Spleen (tissue), 11 donors: ENCODE data around the gene ADGRF3. TPM values are rescaled to one million over a fixed set of nuclear protein-coding genes. Genes with fewer than 3 reads are reported as not detected.

Experiments used
- DNase-seq: peaks from one replicate; pipeline ENCODE4 v3.0.0-alpha.2; 2020
- H3K27ac ChIP-seq, 8 donors: fragments of 200-600 bp; sonication (generic) in 7 of 8; 1 replicate in 4 of 8; 2 replicates in 4 of 8; pipeline versions ENCODE4 v1.5.0 to v1.8.0; 2016 to 2021; ENCODE audit warnings: inconsistent platforms in 4 of 8, mild to moderate bottlenecking in 4 of 8, moderate library complexity in 1 of 8
- H3K27me3 ChIP-seq, 7 donors: fragments of 200-600 bp; sonication (generic) in 6 of 7; replicated peaks in 1 of 7; 1 replicate in 4 of 7; 2 replicates in 3 of 7; pipeline versions ENCODE4 v1.5.0 to v1.8.0; 2016 to 2021; ENCODE audit warnings: inconsistent platforms in 3 of 7, mild to moderate bottlenecking in 1 of 7
- H3K36me3 ChIP-seq, 6 donors: fragments of 200-600 bp; sonication (generic) in 5 of 6; 1 replicate in 4 of 6; 2 replicates in 2 of 6; pipeline versions ENCODE4 v1.5.0 to v1.8.0; 2016 to 2021; ENCODE audit warnings: inconsistent platforms in 2 of 6
- H3K4me1 ChIP-seq, 6 donors: fragments of 200-600 bp; sonication (generic) in 5 of 6; 1 replicate in 3 of 6; 2 replicates in 3 of 6; pipeline versions ENCODE4 v1.5.0 to v1.8.0; 2016 to 2021; ENCODE audit warnings: inconsistent platforms in 3 of 6
- H3K4me3 ChIP-seq, 8 donors: fragments of 200-600 bp; sonication (generic) in 7 of 8; 1 replicate in 4 of 8; 2 replicates in 4 of 8; pipeline versions ENCODE4 v1.5.0 to v1.8.0; 2016 to 2021; ENCODE audit warnings: inconsistent platforms in 4 of 8, mild to moderate bottlenecking in 4 of 8, moderate library complexity in 2 of 8
- H3K9me3 ChIP-seq, 8 donors: fragments of 200-600 bp; sonication (generic) in 7 of 8; 1 replicate in 4 of 8; 2 replicates in 4 of 8; pipeline versions ENCODE4 v1.5.0 to v1.8.0; 2016 to 2021; ENCODE audit warnings: inconsistent platforms in 4 of 8
- CTCF ChIP-seq, 11 experiments: fragments of 200-600 bp in 7 of 11; fragments of 450-650 bp in 4 of 11; sonication (generic) in 4 of 11; IDR thresholded peaks in 8 of 11; conservative IDR thresholded peaks in 3 of 11; 1 replicate in 7 of 11; 2 replicates in 4 of 11; pipeline versions ENCODE4 v1.4.0 to v1.8.0; 2016 to 2021; ENCODE audit warnings: antibody characterized with exemption in 11 of 11, inconsistent platforms in 4 of 11, mild to moderate bottlenecking in 1 of 11
- POLR2A ChIP-seq, 3 donors: fragments of 450-650 bp; IDR thresholded peaks; one replicate each; pipeline ENCODE4 v1.5.1; 2017; ENCODE audit warnings: antibody characterized with exemption in 3 of 3, mild to moderate bottlenecking in 1 of 3
- POLR2AphosphoS5 ChIP-seq, 3 donors: sonication (generic); formaldehyde crosslinking; IDR thresholded peaks; one replicate each; pipeline ENCODE4 v1.5.1; 2017; ENCODE audit warnings: antibody characterized with exemption in 3 of 3
- WGBS, 5 donors: extraction: QIAGEN DNeasy Blood & Tissue Kit in 3 of 5; methylation state at CpG; one replicate each; pipeline versions ENCODE4 v1.1.5 to v1.1.7; 2013 to 2018; 5-methylcytosine and 5-hydroxymethylcytosine counted together
- intact Hi-C: fragments of 100-400 bp; cut with DNase I; formaldehyde crosslinking; loops from one replicate; pipeline ENCODE4 v1.15.0; 2023; ENCODE audit warnings: low total_unique reads
- polyA plus RNA-seq, 3 donors: library from polyadenylated mRNA; stranded (reverse); fragments of 200-250 nt; gene quantifications; one replicate each; pipeline ENCODE4 v1.2.1, GENCODE V29; 2013
- total RNA-seq, 7 donors: library from RNA; depleted of rRNA in 3 of 7; stranded (reverse); fragments of >200 nt in 3 of 7; fragmentation: NEBNext Ultra II Directional in 4 of 7; extraction: Animal tissue kit (Norgen Biotek cat#: 25700) in 4 of 7; gene quantifications; one replicate each; pipeline versions ENCODE4 v1.1.0 to v1.2.1, GENCODE V29; 2016 to 2021
- donor health status: healthy with polysubstance abuse.
- donor health status: DM: no; HTN: no; CAD: no; lungs with moderate emphysema.
- donor health status: DM: no; HTN: no; CAD: no.
- donor health status: Bipolar disorder and iron deficiency.
- donor health status: healthy.
- donor health status: DM: no; HTN: no; CAD: no.
- donor health status: DM: yes; HTN: yes; CAD: no.

The ADGRF3 gene
- total and polyA plus RNA-seq, 10 donors: 0.15 to 6.2 (median 0.63) TPM

GRCh38 chr2:26292646-26293045, 53.9 kb downstream of the ADGRF3 start:
- TF ChIP-seq CTCF (IDR thresholded peaks at IDR 0.05 in 8 of 11, conservative IDR thresholded peaks at IDR 0.05 in 3 of 11) (no peak), POLR2A (IDR thresholded peaks at IDR 0.05) (no peak), POLR2AphosphoS5 (IDR thresholded peaks at IDR 0.05) (no peak)
- no peaks in the 10 kb centered on the region for H3K9me3 ChIP-seq
- H3K27ac ChIP-seq: no peak overlapping the region
- H3K4me1 ChIP-seq: peaks cover 0 to 1% (median 0%) of the 10 kb centered on the region in 6 donors
- intact Hi-C loops: no loop called here
- 72 to 89% (median 87%) methylated on average over 6 of the region's 6 CpGs for WGBS, 5 donors
- peaks cover 0 to 46% (median 14%) of the 10 kb centered on the region in 6 donors for H3K36me3 ChIP-seq
- no peak for DNase-seq
- H3K4me3 ChIP-seq: no peak overlapping the region
- no peaks in the 10 kb centered on the region for H3K27me3 ChIP-seq

- no peak for TF ChIP-seq POLR2A (IDR thresholded peaks at IDR 0.05)
- TF ChIP-seq POLR2AphosphoS5 (IDR thresholded peaks at IDR 0.05): no peak
- TF ChIP-seq CTCF (IDR thresholded peaks at IDR 0.05 in 8 of 11, conservative IDR thresholded peaks at IDR 0.05 in 3 of 11): no peak
- intact Hi-C loops: no loop called here
- WGBS, 5 donors: 76 to 93% (median 87%) methylated on average over 1 of the region's 1 CpG
- Histone ChIP-seq H3K36me3 (peaks cover 0 to 72% (median 36%) of the 10 kb centered on the region in 6 donors), H3K27me3 (no peaks in the 10 kb centered on the region), H3K4me3 (no peak overlapping the region), H3K9me3 (no peaks in the 10 kb centered on the region), H3K4me1 (no peaks in the 10 kb centered on the region), H3K27ac (no peak overlapping the region)
- DNase-seq: no peak
Observed at GRCh38 chr2:26290001-26290400, 56.6 kb downstream of the ADGRF3 start.

- H3K27ac ChIP-seq: no peak overlapping the region
- TF ChIP-seq POLR2A (IDR thresholded peaks at IDR 0.05) (no peak), CTCF (IDR thresholded peaks at IDR 0.05 in 8 of 11, conservative IDR thresholded peaks at IDR 0.05 in 3 of 11) (no peak), POLR2AphosphoS5 (IDR thresholded peaks at IDR 0.05) (no peak)
- no peak overlapping the region for H3K4me3 ChIP-seq
- no peaks in the 10 kb centered on the region for H3K9me3 ChIP-seq
- no peaks in the 10 kb centered on the region for H3K27me3 ChIP-seq
- 94 to 100% (median 98%) methylated on average over 3 of the region's 3 CpGs for WGBS, 5 donors
- intact Hi-C loops: no loop called here
- no peak for DNase-seq
- no peaks in the 10 kb centered on the region for H3K4me1 ChIP-seq
- H3K36me3 ChIP-seq: peaks cover 3 to 100% (median 76%) of the 10 kb centered on the region in 6 donors
Observed at GRCh38 chr2:26285931-26286330, 60.7 kb downstream of the ADGRF3 start.

- Histone ChIP-seq H3K36me3 (peaks cover 6 to 100% (median 87%) of the 10 kb centered on the region in 6 donors), H3K4me3 (no peak overlapping the region), H3K27me3 (no peaks in the 10 kb centered on the region), H3K4me1 (no peaks in the 10 kb centered on the region), H3K27ac (no peak overlapping the region), H3K9me3 (no peaks in the 10 kb centered on the region)
- no peak for DNase-seq
- TF ChIP-seq POLR2A (IDR thresholded peaks at IDR 0.05) (no peak), CTCF (IDR thresholded peaks at IDR 0.05 in 8 of 11, conservative IDR thresholded peaks at IDR 0.05 in 3 of 11) (no peak), POLR2AphosphoS5 (IDR thresholded peaks at IDR 0.05) (no peak)
- intact Hi-C loops: no loop called here
- WGBS, 5 donors: 93 to 99% (median 98%) methylated on average over 3 of the region's 3 CpGs
Observed at GRCh38 chr2:26284132-26284531, 62.5 kb downstream of the ADGRF3 start.
